NCI-H187 treated with DMSO at 0.1 percent for 48 hours (cell line): ENCODE measurements around the gene TNRC6C.
A peak's percentile ranks its signal among the peaks of the same experiment; 100 is the strongest.
"Not testable (repeated sequence)": the region's sequence is repeated elsewhere in the genome, so short reads cannot be mapped to it uniquely, and the experiment has no call there.

Experiments
- DNase-seq: peaks from one replicate; lab custom pipeline; 2025; lab: John Stamatoyannopoulos, UW

TNRC6C gene

GRCh38 chr17:78046923-78047322, 88.4 kb downstream of the TNRC6C start:
- no peak for DNase-seq

- no peak for DNase-seq
Measured at GRCh38 chr17:78048346-78049292, 90.1 kb downstream of the TNRC6C start.

DNA sequence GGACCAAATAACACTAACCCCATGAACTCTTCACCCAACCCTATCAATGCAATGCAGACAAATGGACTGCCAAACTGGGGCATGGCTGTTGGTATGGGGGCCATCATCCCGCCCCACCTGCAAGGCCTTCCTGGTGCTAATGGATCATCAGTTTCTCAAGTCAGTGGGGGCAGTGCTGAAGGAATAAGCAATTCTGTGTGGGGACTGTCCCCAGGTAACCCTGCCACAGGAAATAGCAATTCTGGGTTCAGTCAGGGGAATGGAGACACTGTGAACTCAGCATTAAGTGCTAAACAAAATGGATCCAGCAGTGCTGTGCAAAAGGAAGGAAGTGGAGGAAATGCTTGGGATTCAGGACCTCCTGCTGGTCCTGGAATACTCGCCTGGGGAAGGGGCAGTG, 91.1 kb downstream of the TNRC6C start:
- DNase-seq: no peak

DNA sequence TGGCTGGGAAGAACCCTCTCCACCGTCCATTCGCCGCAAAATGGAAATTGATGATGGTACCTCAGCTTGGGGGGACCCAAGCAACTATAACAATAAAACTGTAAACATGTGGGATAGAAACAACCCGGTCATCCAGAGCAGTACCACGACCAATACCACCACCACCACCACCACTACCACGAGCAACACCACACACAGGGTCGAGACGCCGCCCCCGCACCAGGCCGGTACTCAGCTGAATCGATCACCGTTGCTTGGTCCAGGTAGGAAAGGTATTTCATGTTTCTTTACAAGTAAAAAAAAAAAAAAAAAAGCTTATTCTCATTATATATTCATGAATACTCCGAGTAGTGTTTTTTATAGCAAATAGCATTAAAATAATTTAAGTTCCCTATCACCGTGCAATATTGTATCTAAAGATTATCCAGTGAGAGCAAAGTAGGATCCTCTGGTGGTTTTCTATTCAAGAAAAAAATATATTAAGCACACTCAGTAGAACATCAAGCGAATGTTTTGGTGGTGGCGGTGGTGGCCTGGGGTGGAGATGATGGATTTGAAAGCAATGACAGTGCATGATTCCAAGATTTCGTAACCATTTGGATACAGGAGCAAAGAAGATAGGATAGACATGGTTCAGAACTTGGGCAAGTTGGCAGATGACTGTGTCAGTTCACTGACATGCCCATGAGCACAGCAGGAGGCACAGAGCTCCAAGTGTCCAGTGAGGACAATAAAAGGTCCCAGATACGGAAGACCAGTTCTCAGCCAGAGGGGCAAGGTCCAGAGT, 92.9 kb downstream of the TNRC6C start:
- no peak for DNase-seq

GRCh38 chr17:78053777-78054468, 95.4 kb downstream of the TNRC6C start:
- DNase-seq: no peak

GRCh38 chr17:78057113-78057740, 98.7 kb downstream of the TNRC6C start:
- no peak for DNase-seq

DNA sequence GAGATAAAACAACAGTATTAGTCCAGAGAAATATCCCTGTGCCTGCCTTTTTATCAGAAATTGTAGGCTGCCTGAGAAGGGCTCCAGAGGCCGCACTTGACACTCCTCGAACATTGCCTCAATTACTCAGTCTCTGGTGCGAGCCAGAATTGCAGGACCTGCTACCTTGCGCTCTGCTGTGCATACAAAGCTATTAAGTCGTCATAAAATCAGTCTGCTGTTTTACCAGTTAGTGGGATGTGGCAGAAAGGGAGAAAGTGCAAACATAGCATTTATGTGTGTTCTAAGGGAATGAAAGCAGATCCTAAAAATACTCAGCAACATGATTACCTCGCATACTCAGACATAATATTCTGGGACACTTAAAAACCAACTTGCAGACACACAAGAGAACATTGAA, 99.5 kb downstream of the TNRC6C start:
- no peak for DNase-seq

DNA sequence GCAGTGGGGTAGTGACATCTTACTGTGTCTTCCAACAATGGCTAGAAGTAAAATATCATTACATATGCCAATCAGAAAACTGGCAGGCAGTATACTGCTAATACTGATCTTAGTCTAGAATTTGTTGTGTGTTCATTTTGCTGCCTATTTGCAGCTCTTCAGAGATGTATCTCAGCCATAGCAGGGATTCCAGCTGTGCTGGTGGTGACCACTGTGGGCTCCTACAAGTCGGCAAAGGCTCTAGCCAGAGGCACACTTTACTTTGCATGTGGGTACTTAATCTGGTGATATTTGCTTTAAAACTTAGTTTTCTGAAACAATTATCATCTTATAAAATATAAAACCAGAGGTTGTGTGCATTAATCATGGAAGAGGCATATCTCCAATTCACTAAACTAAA, 100.1 kb downstream of the TNRC6C start:
- no peak for DNase-seq

- DNase-seq: no peak
Measured at GRCh38 chr17:78062596-78062995, 104.1 kb downstream of the TNRC6C start.

GRCh38 chr17:78063489-78063888, 105.0 kb downstream of the TNRC6C start:
- DNase-seq: no peak

GRCh38 chr17:78064708-78065107, 106.2 kb downstream of the TNRC6C start:
- no peak for DNase-seq

DNA sequence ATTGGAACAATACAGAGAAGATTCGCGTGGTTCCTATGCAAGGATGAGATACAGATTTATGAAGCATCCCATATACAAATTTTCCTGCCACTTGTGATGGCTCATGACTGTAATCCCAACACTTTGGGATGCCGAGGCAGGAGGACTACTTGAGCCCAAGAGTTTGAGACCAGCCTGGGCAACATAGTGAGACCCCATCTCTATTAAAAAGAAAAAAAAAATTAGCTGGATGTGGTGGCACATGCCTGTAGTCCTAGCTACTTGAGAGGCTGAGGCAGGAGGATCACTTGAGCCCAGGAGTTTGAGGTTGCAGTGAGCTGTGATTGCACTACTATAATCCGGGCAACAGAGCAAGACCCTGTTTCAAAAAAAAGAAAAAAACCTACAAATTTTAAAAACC, 108.5 kb downstream of the TNRC6C start:
- not testable (repeated sequence) for DNase-seq

- no peak for DNase-seq
Measured at GRCh38 chr17:78069695-78070094, 111.2 kb downstream of the TNRC6C start.

- DNase-seq: no peak
Measured at GRCh38 chr17:78072961-78073360, 114.5 kb downstream of the TNRC6C start.

DNA sequence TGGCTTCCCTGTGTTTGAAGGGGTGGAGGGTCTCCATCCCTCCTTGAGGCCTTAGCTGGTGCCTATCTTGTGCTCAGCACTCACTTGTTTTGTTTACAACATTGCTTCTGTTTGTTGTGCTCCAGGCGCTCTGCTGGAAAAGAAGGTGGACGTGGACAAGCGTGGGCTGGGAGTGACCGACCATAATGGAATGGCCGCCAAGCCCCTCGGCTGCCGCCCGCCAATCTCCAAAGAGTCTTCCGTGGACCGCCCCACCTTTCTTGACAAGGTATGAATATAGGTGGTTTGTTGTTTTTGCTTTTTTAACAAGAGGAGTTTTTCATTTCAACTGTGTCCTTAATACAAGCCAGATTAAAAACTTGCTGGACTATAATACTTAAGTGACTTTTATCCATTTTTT, 116.5 kb downstream of the TNRC6C start:
- no peak for DNase-seq

GRCh38 chr17:78075545-78075944, 117.0 kb downstream of the TNRC6C start:
- DNase-seq: no peak

- no peak for DNase-seq
Measured at GRCh38 chr17:78079253-78079652, 120.8 kb downstream of the TNRC6C start.

- DNase-seq: no peak
Measured at GRCh38 chr17:78081551-78081950, 123.0 kb downstream of the TNRC6C start.

DNA sequence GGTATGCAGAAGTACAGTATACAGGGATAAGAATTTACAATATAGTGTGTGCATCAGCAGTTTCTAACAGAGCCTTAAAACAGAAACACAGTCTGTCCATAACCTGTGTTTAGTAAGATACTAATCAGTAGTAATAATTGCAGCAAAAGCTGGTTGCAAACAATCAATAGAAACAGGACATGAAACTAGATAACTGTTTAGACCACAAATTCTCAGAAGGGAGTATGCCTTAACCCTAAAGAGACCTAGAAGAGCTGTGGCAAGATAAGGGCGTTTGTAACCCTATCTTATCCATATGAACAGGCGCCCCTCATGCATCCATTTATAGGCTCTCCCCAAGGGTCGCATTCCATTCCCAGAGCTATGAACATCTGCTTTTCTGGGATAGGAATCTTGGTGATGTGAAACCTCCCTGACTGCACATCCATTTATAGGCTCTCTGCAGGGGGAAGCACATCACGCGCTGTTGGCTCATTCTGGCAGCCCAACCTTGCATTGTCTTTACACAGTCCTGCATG, 123.9 kb downstream of the TNRC6C start:
- not testable (repeated sequence) for DNase-seq

DNA sequence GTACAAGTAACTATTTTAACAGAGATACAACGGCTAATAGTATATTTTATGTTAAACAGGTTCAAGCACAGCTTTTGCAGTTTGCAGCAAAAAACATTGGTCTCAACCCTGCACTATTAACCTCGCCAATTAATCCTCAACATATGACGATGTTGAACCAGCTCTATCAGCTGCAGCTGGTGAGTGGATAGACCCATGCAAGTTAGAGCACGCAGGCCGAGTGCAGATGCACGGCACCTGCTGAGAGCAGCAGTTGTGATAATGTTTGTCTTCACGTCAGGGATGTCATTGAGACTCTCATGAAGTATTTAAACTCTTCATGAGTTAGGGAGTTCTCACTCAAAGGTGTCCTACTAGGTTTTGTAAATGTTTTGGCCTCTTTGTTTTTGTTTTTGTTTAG, 124.5 kb downstream of the TNRC6C start:
- DNase-seq: peak; percentile 9

DNA sequence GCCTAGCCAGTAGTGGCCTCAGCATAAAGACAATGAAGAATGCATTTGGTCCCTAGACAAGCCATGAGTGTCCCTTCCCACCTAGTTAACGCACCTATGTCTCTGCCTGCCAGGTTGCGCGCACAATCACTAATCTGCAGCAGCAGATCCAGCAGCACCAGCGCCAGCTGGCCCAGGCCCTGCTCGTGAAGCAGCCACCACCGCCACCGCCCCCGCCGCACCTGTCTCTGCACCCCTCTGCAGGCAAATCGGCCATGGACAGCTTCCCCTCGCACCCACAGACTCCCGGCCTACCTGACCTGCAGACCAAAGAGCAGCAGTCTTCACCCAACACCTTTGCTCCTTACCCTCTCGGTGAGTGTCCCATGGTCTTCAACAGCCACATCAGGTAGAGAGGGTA, 128.2 kb downstream of the TNRC6C start:
- DNase-seq: no peak

DNA sequence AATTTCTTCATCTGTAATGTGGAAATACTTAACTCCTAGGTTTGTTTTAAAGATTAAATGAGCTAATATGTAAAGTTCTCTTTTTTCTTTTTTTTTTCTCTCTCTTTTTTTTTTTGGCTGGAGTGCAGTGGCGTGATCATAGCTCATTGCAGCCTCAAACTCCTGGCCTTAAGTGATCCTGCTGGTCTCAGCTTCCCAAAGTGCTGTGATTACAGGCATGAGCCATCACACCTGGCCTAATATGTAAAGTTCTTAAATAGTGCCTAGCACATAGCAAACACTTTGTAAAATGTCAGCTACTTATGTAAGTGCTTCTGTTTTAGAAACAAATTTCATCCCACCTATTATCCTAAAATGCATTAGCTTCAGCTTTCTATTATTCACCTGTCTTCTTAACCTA, 130.0 kb downstream of the TNRC6C start:
- no peak for DNase-seq
